Panc1 (cell line): Measurements from ENCODE around the gene PLIN5. TPM values are rescaled to one million over a fixed set of nuclear protein-coding genes. Genes with fewer than 3 reads are reported as not detected.

Experiments used
- ATAC-seq: fragments of 200-7000 bp; cut with Tn5 transposase; 2 replicates; pipeline ENCODE4 v1.9.1; 2020; ENCODE audit warnings: mild to moderate bottlenecking, moderate library complexity
- BruUV-seq: library from RNA; stranded (reverse); fragments of 400-500 nt; replicated peaks from 2 replicates; lab custom pipeline; 2021; lab: Mats Ljungman, UMichigan
- CTCF ChIA-PET: fragments of 300-600 bp; sonication (Branson Sonifier 250); formaldehyde crosslinking; loops from one replicate; lab custom pipeline; 2022; ENCODE audit warnings: antibody characterized with exemption; lab: Charles Lee
- POLR2A ChIA-PET: fragments of 300-600 bp; sonication (Branson Sonifier 250); formaldehyde crosslinking; loops from one replicate; lab custom pipeline; 2022; ENCODE audit warnings: antibody characterized with exemption; lab: Charles Lee
- DNase-seq: peaks from one replicate; pipeline ENCODE4 v3.0.0-alpha.2; 2010; ENCODE audit warnings: low read depth, low spot score
- H3K27ac ChIP-seq: 2 replicates; pipeline ENCODE4 v1.5.1; 2011; ENCODE audit warnings: mild to moderate bottlenecking, low read length, inconsistent platforms
- H3K27me3 ChIP-seq: fragments of 200-500 bp; sonication (Bioruptor generic); 2 replicates; pipeline ENCODE4 v1.6.0; 2014; ENCODE audit warnings: low read length, inconsistent platforms; ENCODE audit not compliant: control insufficient read depth, insufficient read depth
- H3K36me3 ChIP-seq: fragments of 200-500 bp; sonication (Bioruptor generic); 2 replicates; pipeline ENCODE4 v1.5.1; 2014; ENCODE audit warnings: inconsistent platforms, mild to moderate bottlenecking, low read length, moderate library complexity; ENCODE audit not compliant: control insufficient read depth, insufficient read depth
- H3K4me1 ChIP-seq: 2 replicates; pipeline ENCODE4 v1.5.1; 2011; ENCODE audit warnings: inconsistent platforms, mild to moderate bottlenecking, low read length, moderate library complexity; ENCODE audit not compliant: control insufficient read depth, insufficient read depth
- H3K4me3 ChIP-seq, 2 experiments: 2 replicates each; pipeline ENCODE4 v1.5.1; 2011 to 2012; ENCODE audit warnings: low read depth in 2 of 2, low read length in 2 of 2, mild to moderate bottlenecking in 2 of 2, inconsistent platforms in 1 of 2, moderate library complexity in 1 of 2
- H3K9me3 ChIP-seq: fragments of 200-500 bp; sonication (Bioruptor generic); 2 replicates; pipeline ENCODE4 v1.5.1; 2014; ENCODE audit warnings: low read depth, mild to moderate bottlenecking, inconsistent platforms, low read length, moderate library complexity; ENCODE audit not compliant: control insufficient read depth, insufficient read depth
- CTCF ChIP-seq: fragments of 450-650 bp; IDR thresholded peaks from 2 replicates; pipeline ENCODE4 v1.5.1; 2017; ENCODE audit warnings: mild to moderate bottlenecking
- POLR2AphosphoS5 ChIP-seq: IDR thresholded peaks from 2 replicates; pipeline ENCODE4 v1.6.1; 2012; ENCODE audit warnings: mild to moderate bottlenecking, low read depth, low read length, moderate library complexity
- REST ChIP-seq, 2 experiments: IDR thresholded peaks; 2 replicates each; pipeline ENCODE4 v1.6.1; 2011 to 2012; ENCODE audit warnings: low read depth in 2 of 2, control low read depth in 1 of 2, low read length in 1 of 2, mild to moderate bottlenecking in 1 of 2, moderate library complexity in 1 of 2; ENCODE audit not compliant: insufficient read depth in 1 of 2
- SIN3A ChIP-seq: IDR thresholded peaks from 2 replicates; pipeline ENCODE4 v1.6.1; 2012; ENCODE audit warnings: low read depth, mild to moderate bottlenecking, low read length, moderate library complexity, borderline replicate concordance; ENCODE audit not compliant: insufficient read depth
- TCF7L2 ChIP-seq: IDR thresholded peaks from 2 replicates; pipeline ENCODE4 v1.6.1; 2011; ENCODE audit warnings: mild to moderate bottlenecking, low read depth, low read length, inconsistent platforms
- in situ Hi-C: cut with HindIII; loops from 2 replicates; pipeline ENCODE4 v1.10.0; 2016; ENCODE audit warnings: low sequenced_read_pairs, low pct_unique_long_range_greater_than_20kb
- intact Hi-C: fragments of 100-400 bp; cut with micrococcal nuclease; formaldehyde crosslinking; loops from one replicate; pipeline ENCODE4 v1.10.0; 2022; ENCODE audit not compliant: unreplicated experiment
- total RNA-seq: library from RNA; stranded (reverse); gene quantifications from one replicate; pipeline ENCODE4 v1.2.1, GENCODE V29; 2021; ENCODE audit not compliant: unreplicated experiment

The PLIN5 gene
- total RNA-seq, 1 experiment from 2014 or later: 0.64 TPM

GRCh38 chr19:4539169-4539692 lies 4.2 kb upstream of the PLIN5 start:
- TF ChIP-seq SIN3A: no peak
- TF ChIP-seq TCF7L2: no peak
- TF ChIP-seq CTCF: no peak
- TF ChIP-seq REST (IDR thresholded peaks at IDR 0.05; ENCODE audit: insufficient read depth in 1 of 2, low read depth in 2 of 2, low read length in 1 of 2): no peak
- TF ChIP-seq POLR2AphosphoS5: no peak
- intact Hi-C loops (no loop called here), in situ Hi-C loops (no loop called here)
- ChIA-PET POLR2A (no interaction called here), CTCF (no interaction called here)
- Histone ChIP-seq H3K9me3 (no peaks in the 10 kb centered on the region), H3K4me1 (peaks cover 5% of the 10 kb centered on the region; the same call in 1 of the 2 replicates), H3K27ac (no peak overlapping the region), H3K27me3 (no peaks in the 10 kb centered on the region), H3K36me3 (no peaks in the 10 kb centered on the region), H3K4me3 (no peak overlapping the region)
- ATAC-seq: no peak
- DNase-seq: no peak
- BruUV-seq: no TSS peak

GRCh38 chr19:4538601-4538954 lies 3.6 kb upstream of the PLIN5 start:
- H3K27me3 ChIP-seq: no peaks in the 10 kb centered on the region
- no peak overlapping the region for H3K27ac ChIP-seq
- CTCF ChIA-PET: no interaction called here
- POLR2A ChIA-PET: no interaction called here
- H3K36me3 ChIP-seq: no peaks in the 10 kb centered on the region
- H3K4me1 ChIP-seq: peaks cover 5% of the 10 kb centered on the region; the same call in 1 of the 2 replicates
- no peak for TF ChIP-seq CTCF
- TF ChIP-seq REST (IDR thresholded peaks at IDR 0.05; ENCODE audit: insufficient read depth in 1 of 2, low read depth in 2 of 2, low read length in 1 of 2): no peak
- no peak for TF ChIP-seq TCF7L2
- no peak for TF ChIP-seq POLR2AphosphoS5
- no peak for TF ChIP-seq SIN3A
- no peak for DNase-seq
- in situ Hi-C loops (no loop called here), intact Hi-C loops (no loop called here)
- H3K4me3 ChIP-seq: no peak overlapping the region
- no peaks in the 10 kb centered on the region for H3K9me3 ChIP-seq
- no TSS peak for BruUV-seq
- no peak for ATAC-seq
